Neutrophil (primary cell): ENCODE measurements around the gene CYP27B1.

Source experiments
- H3K27ac ChIP-seq: fragments of 200-600 bp; sonication (generic); 2 replicates; pipeline ENCODE4 v1.5.1; 2016; ENCODE audit warnings: mild to moderate bottlenecking, moderate library complexity
- H3K27me3 ChIP-seq: fragments of 200-600 bp; sonication (generic); 2 replicates; pipeline ENCODE4 v1.6.0; 2016; ENCODE audit warnings: mild to moderate bottlenecking
- H3K36me3 ChIP-seq: fragments of 200-600 bp; sonication (generic); 2 replicates; pipeline ENCODE4 v1.5.1; 2017
- H3K4me1 ChIP-seq, 2 experiments: fragments of 200-600 bp in 1 of 2; sonication (generic) in 1 of 2; 1 replicate in 1 of 2; 2 replicates in 1 of 2; pipeline versions ENCODE4 v1.5.1 to v1.6.1; 2013 to 2016; ENCODE audit warnings: low read depth in 1 of 2, low read length in 1 of 2, mild to moderate bottlenecking in 1 of 2, moderate library complexity in 1 of 2; ENCODE audit not compliant: control insufficient read depth in 1 of 2, insufficient read depth in 1 of 2
- H3K4me3 ChIP-seq, 2 experiments: fragments of 200-600 bp in 1 of 2; sonication (generic) in 1 of 2; 1 replicate in 1 of 2; 2 replicates in 1 of 2; pipeline ENCODE4 v1.5.1; 2013 to 2016; ENCODE audit warnings: low read depth in 1 of 2, low read length in 1 of 2, mild to moderate bottlenecking in 1 of 2, moderate library complexity in 1 of 2
- H3K9me3 ChIP-seq: fragments of 200-600 bp; sonication (generic); 2 replicates; pipeline ENCODE4 v1.5.1; 2016
- CTCF ChIP-seq: fragments of 200-600 bp; sonication (generic); IDR thresholded peaks from 2 replicates; pipeline ENCODE4 v1.5.1; 2016; ENCODE audit warnings: antibody characterized with exemption

CYP27B1 gene

GRCh38 chr12:57807285-57807684, 40.4 kb upstream of the CYP27B1 start:
- H3K4me1 ChIP-seq, result no peaks in the 10 kb centered on the region
- H3K36me3 ChIP-seq, result peaks cover 74% of the 10 kb centered on the region
- no peak overlapping the region for H3K27ac ChIP-seq
- TF ChIP-seq CTCF, result no peak
- H3K9me3 ChIP-seq, result no peaks in the 10 kb centered on the region
- no peaks in the 10 kb centered on the region for H3K27me3 ChIP-seq
- no peak overlapping the region for H3K4me3 ChIP-seq

- H3K4me1 ChIP-seq, result no peaks in the 10 kb centered on the region
- TF ChIP-seq CTCF, result no peak
- no peaks in the 10 kb centered on the region for H3K9me3 ChIP-seq
- no peaks in the 10 kb centered on the region for H3K27me3 ChIP-seq
- peaks cover 80% of the 10 kb centered on the region for H3K36me3 ChIP-seq
- H3K4me3 ChIP-seq, result no peak overlapping the region
- H3K27ac ChIP-seq, result no peak overlapping the region
These were observed 39.8 kb upstream of the CYP27B1 start for GRCh38 chr12:57806677-57807076.

- Histone ChIP-seq H3K4me3 (no peak overlapping the region), H3K27me3 (no peaks in the 10 kb centered on the region), H3K27ac (no peak overlapping the region), H3K9me3 (no peaks in the 10 kb centered on the region), H3K4me1 (no peaks in the 10 kb centered on the region), H3K36me3 (peaks cover 86% of the 10 kb centered on the region)
- TF ChIP-seq CTCF, result peak; percentile 23
These were observed 36.5 kb upstream of the CYP27B1 start for GRCh38 chr12:57803319-57803893.

GRCh38 chr12:57802607-57803006, 35.7 kb upstream of the CYP27B1 start:
- Histone ChIP-seq H3K9me3 (no peaks in the 10 kb centered on the region), H3K4me1 (peaks cover 5 to 7% of the 10 kb centered on the region in 2 experiments), H3K27ac (no peak overlapping the region), H3K4me3 (no peak overlapping the region), H3K36me3 (peaks cover 78% of the 10 kb centered on the region), H3K27me3 (no peaks in the 10 kb centered on the region)
- no peak for TF ChIP-seq CTCF

- Histone ChIP-seq H3K4me3 (no peak overlapping the region), H3K36me3 (peaks cover 76% of the 10 kb centered on the region)
- no peak for TF ChIP-seq CTCF
These were observed 34.1 kb upstream of the CYP27B1 start for GRCh38 chr12:57800965-57801364.

More at GRCh38 chr12:57800965-57801364, 34.1 kb upstream of the CYP27B1 start:
- Histone ChIP-seq H3K27ac (no peak overlapping the region), H3K27me3 (no peaks in the 10 kb centered on the region), H3K9me3 (no peaks in the 10 kb centered on the region), H3K4me1 (peaks cover 7 to 8% of the 10 kb centered on the region in 2 experiments)
